NCI-H748 (cell line): ENCODE results near the gene MARCHF2.

Experiments used
- DNase-seq: peaks from one replicate; lab custom pipeline; 2025; ENCODE audit not compliant: unreplicated experiment; lab: John Stamatoyannopoulos, UW

Gene MARCHF2

GRCh38 chr19:8451885-8452284, 38.8 kb downstream of the MARCHF2 start:
- no peak for DNase-seq

GRCh38 chr19:8452446-8453123, 39.5 kb downstream of the MARCHF2 start:
- DNase-seq: no peak

GRCh38 chr19:8453616-8454015, 40.5 kb downstream of the MARCHF2 start:
- DNase-seq: no peak

- DNase-seq: no peak
Observed at GRCh38 chr19:8454218-8454617, 41.1 kb downstream of the MARCHF2 start.

- no peak for DNase-seq
Observed at GRCh38 chr19:8455018-8455417, 41.9 kb downstream of the MARCHF2 start.

GRCh38 chr19:8456064-8456463, 43.0 kb downstream of the MARCHF2 start:
- no peak for DNase-seq

- DNase-seq: no peak
Observed at GRCh38 chr19:8457209-8457608, 44.1 kb downstream of the MARCHF2 start.

- DNase-seq: no peak
Observed at GRCh38 chr19:8457827-8458226, 44.7 kb downstream of the MARCHF2 start.

- no peak for DNase-seq
Observed at GRCh38 chr19:8458380-8458779, 45.3 kb downstream of the MARCHF2 start.

- DNase-seq: no peak
Observed at GRCh38 chr19:8459095-8459494, 46.0 kb downstream of the MARCHF2 start.

- DNase-seq: no peak
Observed at GRCh38 chr19:8459520-8460270, 46.6 kb downstream of the MARCHF2 start.

- no peak for DNase-seq
Observed at GRCh38 chr19:8460516-8461298, 47.6 kb downstream of the MARCHF2 start.

GRCh38 chr19:8461376-8461775, 48.3 kb downstream of the MARCHF2 start:
- DNase-seq: no peak

GRCh38 chr19:8461891-8462290, 48.8 kb downstream of the MARCHF2 start:
- no peak for DNase-seq

- DNase-seq: no peak
Observed at GRCh38 chr19:8462571-8462970, 49.5 kb downstream of the MARCHF2 start.

- DNase-seq: no peak
Observed at GRCh38 chr19:8463365-8463764, 50.3 kb downstream of the MARCHF2 start.

- no peak for DNase-seq
Observed at GRCh38 chr19:8466018-8466417, 52.9 kb downstream of the MARCHF2 start.

- DNase-seq: no peak
Observed at GRCh38 chr19:8468124-8468523, 55.0 kb downstream of the MARCHF2 start.

- no peak for DNase-seq
Observed at GRCh38 chr19:8468761-8469373, 55.8 kb downstream of the MARCHF2 start.

GRCh38 chr19:8469613-8470368, 56.7 kb downstream of the MARCHF2 start:
- DNase-seq: no peak
